HepG2 (cell line): Measurements from ENCODE around the gene FMNL2. TPM values are rescaled to one million over a fixed set of nuclear protein-coding genes. Genes with fewer than 3 reads are reported as not detected.

ENCODE experiments used
- ATAC-seq: fragments of 200-7000 bp; cut with Tn5 transposase; 3 replicates; pipeline ENCODE4 v1.9.1; 2020; ENCODE audit warnings: mild to moderate bottlenecking, moderate library complexity
- BruUV-seq: library from RNA; stranded (reverse); fragments of 400-500 nt; replicated peaks from 2 replicates; lab custom pipeline; 2021; lab: Mats Ljungman, UMichigan
- CTCF ChIA-PET: fragments of 300-600 bp; formaldehyde crosslinking; extraction: SDS; loops from one replicate; lab custom pipeline; 2021; ENCODE audit warnings: low total read pairs, inconsistent platforms, low intra/inter-chr PET ratio; lab: Yijun Ruan, JAX
- POLR2A ChIA-PET: fragments of 350-600 bp; sonication (Branson Sonifier 250); formaldehyde crosslinking; loops from one replicate; lab custom pipeline; 2020; ENCODE audit warnings: antibody characterized with exemption, inconsistent platforms; lab: Yijun Ruan, JAX
- DNase-seq: peaks from one replicate; pipeline ENCODE4 v3.0.0-alpha.2; 2015; ENCODE audit warnings: low spot score
- FAIRE-seq: peaks from 3 replicates; lab custom pipeline; 2011; peaks lifted over from hg19 to GRCh38; lab: Jason Lieb, UNC
- H2AFZ ChIP-seq: one replicate; pipeline ENCODE4 v1.6.1; 2011; ENCODE audit warnings: low read length, inconsistent platforms
- H3K27ac ChIP-seq: fragments of 300-600 bp; 3 replicates; pipeline ENCODE4 v1.8.0; 2011; ENCODE audit warnings: mixed run types, mild to moderate bottlenecking, mixed read lengths, low read length, inconsistent platforms; ENCODE audit not compliant: insufficient read depth; ENCODE audit errors: extremely low read length
- H3K27me3 ChIP-seq, 2 experiments: fragments of 200-600 bp in 1 of 2; 2 replicates in 1 of 2; 3 replicates in 1 of 2; pipeline versions ENCODE4 v1.6.0 to v1.8.0; 2011; ENCODE audit warnings: low read length in 2 of 2, mild to moderate bottlenecking in 2 of 2, moderate library complexity in 2 of 2, inconsistent platforms in 1 of 2; ENCODE audit not compliant: insufficient read depth in 2 of 2, control insufficient read depth in 1 of 2
- H3K36me3 ChIP-seq, 2 experiments: fragments of 200-600 bp in 1 of 2; replicated peaks in 1 of 2; 2 replicates in 1 of 2; 3 replicates in 1 of 2; pipeline versions ENCODE4 v1.5.1 to v1.8.0; 2011; ENCODE audit warnings: low read length in 2 of 2, inconsistent platforms in 1 of 2; ENCODE audit not compliant: insufficient read depth in 2 of 2, control insufficient read depth in 1 of 2
- H3K4me1 ChIP-seq: 2 replicates; pipeline ENCODE4 v1.5.1; 2012; ENCODE audit warnings: low read length, inconsistent platforms; ENCODE audit not compliant: insufficient read depth
- H3K4me2 ChIP-seq: 2 replicates; pipeline ENCODE4 v1.6.0; 2011; ENCODE audit warnings: low read depth, low read length, inconsistent platforms
- H3K4me3 ChIP-seq, 3 experiments: fragments of 200-600 bp in 1 of 3; sonication (generic), shearing (Covaris generic) in 1 of 3; replicated peaks in 1 of 3; 2 replicates each; pipeline ENCODE4 v1.5.1; 2011 to 2016; ENCODE audit warnings: low read length in 3 of 3, inconsistent platforms in 2 of 3, low read depth in 2 of 3, mild to moderate bottlenecking in 2 of 3, control low read depth in 1 of 3, mixed read lengths in 1 of 3; ENCODE audit not compliant: insufficient read depth in 1 of 3
- H3K79me2 ChIP-seq: one replicate; pipeline ENCODE4 v1.6.1; 2011; ENCODE audit warnings: low read length, inconsistent platforms; ENCODE audit not compliant: insufficient read depth
- H3K9ac ChIP-seq: 2 replicates; pipeline ENCODE4 v1.6.0; 2011; ENCODE audit warnings: mild to moderate bottlenecking, low read depth, low read length, inconsistent platforms; ENCODE audit not compliant: insufficient read depth
- H3K9me3 ChIP-seq: 2 replicates; pipeline ENCODE4 v1.5.1; 2012; ENCODE audit warnings: mild to moderate bottlenecking, low read length
- H4K20me1 ChIP-seq: 2 replicates; pipeline ENCODE4 v1.6.0; 2011; ENCODE audit warnings: inconsistent platforms, mild to moderate bottlenecking, low read length, moderate library complexity; ENCODE audit not compliant: insufficient read depth
- GABPA ChIP-seq, 2 experiments: IDR thresholded peaks; 2 replicates each; pipeline ENCODE4 v1.6.1; 2011 to 2016; ENCODE audit warnings: low read depth in 2 of 2, low read length in 1 of 2, missing biosample characterization in 1 of 2, missing genetic modification characterization in 1 of 2
- KAT8 ChIP-seq: IDR thresholded peaks from 2 replicates; pipeline ENCODE4 v1.6.1; 2016; ENCODE audit warnings: missing genetic modification reagents, missing compliant biosample characterization
- MAFK ChIP-seq, 2 experiments: IDR thresholded peaks in 1 of 2; conservative IDR thresholded peaks in 1 of 2; 2 replicates each; pipeline ENCODE4 v1.6.1; 2011; ENCODE audit warnings: improper control_type of control experiment in 2 of 2, low read length in 2 of 2
- MATR3 ChIP-seq: sonication (generic); formaldehyde crosslinking; IDR thresholded peaks from 2 replicates; pipeline ENCODE4 v1.4.0; 2020; ENCODE audit warnings: missing genetic modification reagents
- ZNF263 ChIP-seq: sonication (generic); formaldehyde crosslinking; IDR thresholded peaks from 2 replicates; pipeline ENCODE4 v1.4.0; 2020; ENCODE audit warnings: missing genetic modification reagents
- WGBS: methylation state at CpG from one replicate; pipeline ENCODE4 v1.1.6; 2017; ENCODE audit warnings: low lambda C conversion rate; 5-methylcytosine and 5-hydroxymethylcytosine counted together
- in situ Hi-C: cut with HindIII; loops from 2 replicates; pipeline ENCODE4 v1.10.0; 2017; ENCODE audit warnings: low pct_unique_long_range_greater_than_20kb; ENCODE audit not compliant: extremely low pct_ligation_motif_present
- intact Hi-C: fragments of 100-400 bp; cut with micrococcal nuclease; formaldehyde crosslinking; loops from one replicate; pipeline ENCODE4 v1.10.0; 2022; ENCODE audit not compliant: unreplicated experiment
- polyA plus RNA-seq, 8 experiments: library from polyadenylated mRNA; depleted of rRNA in 3 of 8; stranded (reverse) in 7 of 8; unstranded in 1 of 8; fragments of >200 nt; fragmentation: Illumina TruSeq in 4 of 8; extraction: Trizol in 4 of 8; gene quantifications; 2 replicates each; pipeline versions ENCODE4 v1.2.1 to v1.2.3, GENCODE V29; 2011 to 2016; ENCODE audit warnings: low read depth in 4 of 8, missing spikeins in 1 of 8, mixed read lengths in 1 of 8; ENCODE audit not compliant: insufficient read depth in 1 of 8
- total RNA-seq, 5 experiments: library from RNA; depleted of rRNA; stranded (reverse); fragments of >200 nt; fragmentation: Illumina TruSeq; extraction: Trizol; gene quantifications; 2 replicates each; pipeline ENCODE4 v1.2.3, GENCODE V29; 2016; ENCODE audit warnings: low read depth in 1 of 5
- TF ChIP-seq, protein P1 (sequence below): IDR thresholded peaks from 2 replicates; pipeline ENCODE4 v1.6.1; 2016; ENCODE audit warnings: missing compliant biosample characterization, missing genetic modification reagents, borderline replicate concordance
- TF ChIP-seq, protein P2 (sequence below): sonication (generic); formaldehyde crosslinking; IDR thresholded peaks from 2 replicates; pipeline ENCODE4 v1.5.0; 2020; ENCODE audit warnings: missing genetic modification reagents, mild to moderate bottlenecking, borderline replicate concordance

The FMNL2 gene
- total and polyA plus RNA-seq, 2 of the 13 experiments (the other 11 are each of a cell fraction or from before 2014, with no cell fraction given): 66.5 to 67.7 TPM

DNA sequence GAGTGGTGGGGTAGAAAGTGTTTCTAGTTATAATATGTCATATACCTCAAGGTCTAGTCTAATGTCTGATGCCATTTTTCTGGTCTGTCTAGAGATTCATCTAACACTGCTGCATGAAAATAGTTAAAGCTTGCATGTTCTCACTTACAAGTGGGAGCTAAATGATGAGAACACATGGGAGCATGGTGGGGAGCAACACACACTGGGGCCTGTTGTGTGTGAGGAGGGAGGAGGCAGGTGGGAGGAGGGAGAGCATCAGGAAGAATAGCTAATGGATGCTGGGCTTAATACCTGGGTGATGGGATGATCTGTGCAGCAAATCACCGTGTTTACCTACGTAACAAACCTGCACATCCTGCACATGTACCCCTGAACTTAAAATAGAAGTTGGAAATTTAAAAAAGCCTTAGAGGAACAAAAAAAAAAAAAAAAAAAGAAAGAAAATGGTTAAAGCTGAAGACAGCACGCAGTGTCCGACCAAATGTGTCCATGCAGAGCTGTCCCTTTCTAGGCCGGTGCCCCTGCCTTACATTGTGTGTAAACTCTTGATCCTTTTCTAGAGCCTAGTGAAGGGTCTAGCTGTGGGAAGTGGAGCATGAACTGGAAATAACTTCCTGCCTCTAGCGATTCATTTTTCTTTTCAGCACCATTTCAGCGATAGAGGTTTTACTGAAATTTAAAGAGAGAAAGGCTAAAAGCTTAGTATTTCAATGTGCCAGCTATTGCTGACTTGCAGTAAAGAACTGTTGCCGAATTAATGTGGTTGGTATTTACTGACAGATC is 94.0 kb downstream of the FMNL2 start:
- Histone ChIP-seq H3K27ac (no peak overlapping the region), H3K9me3 (no peaks in the 10 kb centered on the region), H3K4me2 (no peak overlapping the region), H3K27me3 (no peaks in the 10 kb centered on the region), H3K36me3 (no peaks in the 10 kb centered on the region), H2AFZ (no peak overlapping the region), H3K4me1 (peaks cover 87% of the 10 kb centered on the region), H3K4me3 (no peak overlapping the region), H3K9ac (no peak overlapping the region), H3K79me2 (peaks cover 88% of the 10 kb centered on the region), H4K20me1 (peaks cover 8% of the 10 kb centered on the region)
- CTCF ChIA-PET: no interaction called here
- 96% methylated on average over 8 of the region's 8 CpGs for WGBS
- in situ Hi-C loops: no loop called here
- TF ChIP-seq, protein P1, sequence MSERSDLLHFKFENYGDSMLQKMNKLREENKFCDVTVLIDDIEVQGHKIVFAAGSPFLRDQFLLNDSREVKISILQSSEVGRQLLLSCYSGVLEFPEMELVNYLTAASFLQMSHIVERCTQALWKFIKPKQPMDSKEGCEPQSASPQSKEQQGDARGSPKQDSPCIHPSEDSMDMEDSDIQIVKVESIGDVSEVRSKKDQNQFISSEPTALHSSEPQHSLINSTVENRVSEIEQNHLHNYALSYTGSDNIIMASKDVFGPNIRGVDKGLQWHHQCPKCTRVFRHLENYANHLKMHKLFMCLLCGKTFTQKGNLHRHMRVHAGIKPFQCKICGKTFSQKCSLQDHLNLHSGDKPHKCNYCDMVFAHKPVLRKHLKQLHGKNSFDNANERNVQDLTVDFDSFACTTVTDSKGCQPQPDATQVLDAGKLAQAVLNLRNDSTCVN (CRISPR knock-in tag): peak; percentile 81
- TF ChIP-seq GABPA (IDR thresholded peaks at IDR 0.05; ENCODE audit: low read depth, low read length) (no peak), GABPA (CRISPR knock-in tag; IDR thresholded peaks at IDR 0.05; ENCODE audit: low read depth) (no peak), MATR3 (CRISPR knock-in tag) (no peak), ZNF263 (peak; percentile 92), KAT8 (CRISPR knock-in tag) (no peak), MAFK (conservative IDR thresholded peaks at IDR 0.05 in 1 of 2, IDR thresholded peaks at IDR 0.05 in 1 of 2; ENCODE audit: low read length in 2 of 2) (0 out of 4 replicates have a peak, but pooled peaks have one; percentile 8 to 36)
- TF ChIP-seq, protein P2, sequence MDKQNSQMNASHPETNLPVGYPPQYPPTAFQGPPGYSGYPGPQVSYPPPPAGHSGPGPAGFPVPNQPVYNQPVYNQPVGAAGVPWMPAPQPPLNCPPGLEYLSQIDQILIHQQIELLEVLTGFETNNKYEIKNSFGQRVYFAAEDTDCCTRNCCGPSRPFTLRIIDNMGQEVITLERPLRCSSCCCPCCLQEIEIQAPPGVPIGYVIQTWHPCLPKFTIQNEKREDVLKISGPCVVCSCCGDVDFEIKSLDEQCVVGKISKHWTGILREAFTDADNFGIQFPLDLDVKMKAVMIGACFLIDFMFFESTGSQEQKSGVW (CRISPR knock-in tag): no peak
- no peak for DNase-seq
- POLR2A ChIA-PET: no interaction called here
- ATAC-seq: no peak
- FAIRE-seq: no peak
- BruUV-seq: no TSS peak
- intact Hi-C loops: loop anchor here (5.0 kb wide), 2 partner anchors 77 to 92 kb away; partner anchors contain the start of gene FMNL2
